GM10266 (cell line): ENCODE measurements around the gene YIPF2.

Experiments used
- DNase-seq: peaks from one replicate; pipeline ENCODE4 v3.0.0; 2012; ENCODE audit errors: extremely low spot score
- CTCF ChIP-seq: IDR thresholded peaks from 2 replicates; pipeline ENCODE4 v1.5.1; 2012; ENCODE audit warnings: mild to moderate bottlenecking, low read depth; ENCODE audit not compliant: control insufficient read depth, insufficient read depth; ENCODE audit errors: missing control alignments

YIPF2 gene

GRCh38 chr19:10888421-10888866, 40.0 kb downstream of the YIPF2 start:
- TF ChIP-seq CTCF, result no peak

GRCh38 chr19:10887616-10888367, 40.6 kb downstream of the YIPF2 start:
- no peak for DNase-seq
- no peak for TF ChIP-seq CTCF

More at GRCh38 chr19:10888421-10888866, 40.0 kb downstream of the YIPF2 start:
- no peak for DNase-seq

GRCh38 chr19:10885201-10886169, 43.0 kb downstream of the YIPF2 start:
- no peak for TF ChIP-seq CTCF
- DNase-seq, result no peak

- DNase-seq, result no peak
- no peak for TF ChIP-seq CTCF
These were observed 44.2 kb downstream of the YIPF2 start for GRCh38 chr19:10884274-10884673.

- DNase-seq, result no peak
- TF ChIP-seq CTCF, result no peak
These were observed 46.4 kb downstream of the YIPF2 start for GRCh38 chr19:10882108-10882457.

GRCh38 chr19:10881403-10882107, 46.9 kb downstream of the YIPF2 start:
- no peak for DNase-seq
- no peak for TF ChIP-seq CTCF
